Body of pancreas (tissue), 4 donors: Measurements from ENCODE around the gene LECT2.

ENCODE experiments used
- CTCF ChIP-seq, 7 experiments: fragments of 450-650 bp in 4 of 7; fragments of 200-600 bp in 3 of 7; sonication (generic) in 3 of 7; IDR thresholded peaks; one replicate each; pipeline ENCODE4 v1.5.1; 2016 to 2019; ENCODE audit warnings: antibody characterized with exemption in 7 of 7
- POLR2A ChIP-seq, 3 donors: fragments of 450-650 bp; IDR thresholded peaks; one replicate each; pipeline ENCODE4 v1.6.1; 2016; ENCODE audit warnings: antibody characterized with exemption in 3 of 3, mild to moderate bottlenecking in 2 of 3

- no peak for TF ChIP-seq POLR2A (IDR thresholded peaks at IDR 0.05)
- no peak for TF ChIP-seq CTCF (IDR thresholded peaks at IDR 0.05)
Measured at GRCh38 chr5:135993880-135994636, 39.3 kb upstream of the LECT2 start.
